ENCODE data around the gene WBP11. TPM values are rescaled to one million over a fixed set of nuclear protein-coding genes. Genes with fewer than 3 reads are reported as not detected.

WBP11 gene
- total and polyA plus RNA-seq, 9 of the 15 experiments (the other 6 are each of a cell fraction or from before 2014, with no cell fraction given): 7.7 to 60.8 (median 24.6) TPM

DNA sequence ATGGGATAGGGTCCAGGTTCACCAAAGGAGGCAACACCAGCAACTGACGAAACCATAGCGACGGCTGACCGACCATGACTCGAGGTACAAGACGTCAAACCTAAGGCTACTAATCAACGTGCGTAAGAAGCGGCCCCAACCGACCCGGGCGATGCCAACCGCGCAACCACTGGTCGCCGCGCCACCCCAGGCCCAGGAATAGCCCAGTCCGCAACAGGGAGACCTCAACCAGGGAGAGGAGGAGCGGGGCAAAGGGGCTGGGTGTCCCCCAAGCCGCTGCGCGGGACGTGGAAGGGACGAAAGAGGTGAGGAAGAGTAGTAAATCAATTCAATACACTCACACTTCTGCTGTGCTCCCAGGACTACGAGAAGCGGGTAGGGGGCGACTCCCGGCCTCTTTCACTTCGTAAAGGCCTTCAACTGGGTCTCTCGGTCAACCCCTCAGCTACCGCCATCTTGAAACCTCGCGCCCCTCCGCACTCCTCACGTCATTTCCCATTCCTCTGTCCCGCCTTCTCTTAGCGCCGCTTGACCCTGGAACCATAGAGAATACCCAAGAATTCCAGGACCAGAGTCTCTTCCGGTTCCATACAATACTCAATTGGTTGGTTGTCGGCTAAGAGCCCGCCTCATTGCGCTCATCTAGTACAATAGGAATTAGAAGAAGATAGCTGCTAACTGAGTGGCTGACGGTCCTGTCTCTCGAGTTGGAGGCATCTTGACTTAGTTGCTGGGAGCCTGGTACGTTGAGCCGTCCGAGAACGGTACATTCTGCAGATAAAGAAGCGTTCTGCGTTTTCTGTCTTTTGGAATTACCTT lies at the start of gene WBP11, which contains the start of gene C12orf60 (continued):
- TF ChIP-seq DMBX1 (CRISPR knock-in tag; IDR thresholded peaks at IDR 0.05; ENCODE audit: borderline replicate concordance) (no peak), ZNF75A (CRISPR knock-in tag; IDR thresholded peaks at IDR 0.05) (no peak), NFXL1 (CRISPR knock-in tag; IDR thresholded peaks at IDR 0.05) (no peak), FOXK1 (CRISPR knock-in tag; IDR thresholded peaks at IDR 0.05; ENCODE audit: borderline replicate concordance) (no peak), ZBTB8A (IDR thresholded peaks at IDR 0.05; ENCODE audit: partially characterized antibody) (no peak), FOXJ2 (tag; IDR thresholded peaks at IDR 0.05) (no peak), PREB (CRISPR knock-in tag; IDR thresholded peaks at IDR 0.05) (no peak), ZNF316 (IDR thresholded peaks at IDR 0.05) (no peak), ETS2 (tag; IDR thresholded peaks at IDR 0.05; ENCODE audit: borderline replicate concordance, poor library complexity, severe bottlenecking) (no peak), BRCA1 (IDR thresholded peaks at IDR 0.05) (no peak), BRCA1 (CRISPR knock-in tag; IDR thresholded peaks at IDR 0.05) (no peak), VEZF1 (CRISPR knock-in tag; IDR thresholded peaks at IDR 0.05) (peak; percentile 47; the same call in 1 of the 2 replicates), TRIM24 (IDR thresholded peaks at IDR 0.05) (no peak)
- TF ChIP-seq, protein P1, sequence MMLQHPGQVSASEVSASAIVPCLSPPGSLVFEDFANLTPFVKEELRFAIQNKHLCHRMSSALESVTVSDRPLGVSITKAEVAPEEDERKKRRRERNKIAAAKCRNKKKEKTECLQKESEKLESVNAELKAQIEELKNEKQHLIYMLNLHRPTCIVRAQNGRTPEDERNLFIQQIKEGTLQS (IDR thresholded peaks at IDR 0.05): no peak
- TF ChIP-seq, protein P1 (CRISPR knock-in tag; conservative IDR thresholded peaks at IDR 0.05): no peak
- TF ChIP-seq, protein P2, sequence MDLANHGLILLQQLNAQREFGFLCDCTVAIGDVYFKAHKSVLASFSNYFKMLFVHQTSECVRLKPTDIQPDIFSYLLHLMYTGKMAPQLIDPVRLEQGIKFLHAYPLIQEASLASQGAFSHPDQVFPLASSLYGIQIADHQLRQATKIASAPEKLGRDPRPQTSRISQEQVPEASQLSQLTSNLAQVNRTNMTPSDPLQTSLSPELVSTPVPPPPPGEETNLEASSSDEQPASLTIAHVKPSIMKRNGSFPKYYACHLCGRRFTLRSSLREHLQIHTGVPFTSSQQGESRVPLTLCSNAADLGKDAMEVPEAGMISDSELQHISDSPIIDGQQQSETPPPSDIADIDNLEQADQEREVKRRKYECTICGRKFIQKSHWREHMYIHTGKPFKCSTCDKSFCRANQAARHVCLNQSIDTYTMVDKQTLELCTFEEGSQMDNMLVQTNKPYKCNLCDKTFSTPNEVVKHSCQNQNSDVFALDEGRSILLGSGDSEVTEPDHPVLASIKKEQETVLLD (IDR thresholded peaks at IDR 0.05): no peak
- TF ChIP-seq, protein P3, sequence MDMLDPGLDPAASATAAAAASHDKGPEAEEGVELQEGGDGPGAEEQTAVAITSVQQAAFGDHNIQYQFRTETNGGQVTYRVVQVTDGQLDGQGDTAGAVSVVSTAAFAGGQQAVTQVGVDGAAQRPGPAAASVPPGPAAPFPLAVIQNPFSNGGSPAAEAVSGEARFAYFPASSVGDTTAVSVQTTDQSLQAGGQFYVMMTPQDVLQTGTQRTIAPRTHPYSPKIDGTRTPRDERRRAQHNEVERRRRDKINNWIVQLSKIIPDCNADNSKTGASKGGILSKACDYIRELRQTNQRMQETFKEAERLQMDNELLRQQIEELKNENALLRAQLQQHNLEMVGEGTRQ (CRISPR knock-in tag; IDR thresholded peaks at IDR 0.05): no peak
- TF ChIP-seq, protein P4, sequence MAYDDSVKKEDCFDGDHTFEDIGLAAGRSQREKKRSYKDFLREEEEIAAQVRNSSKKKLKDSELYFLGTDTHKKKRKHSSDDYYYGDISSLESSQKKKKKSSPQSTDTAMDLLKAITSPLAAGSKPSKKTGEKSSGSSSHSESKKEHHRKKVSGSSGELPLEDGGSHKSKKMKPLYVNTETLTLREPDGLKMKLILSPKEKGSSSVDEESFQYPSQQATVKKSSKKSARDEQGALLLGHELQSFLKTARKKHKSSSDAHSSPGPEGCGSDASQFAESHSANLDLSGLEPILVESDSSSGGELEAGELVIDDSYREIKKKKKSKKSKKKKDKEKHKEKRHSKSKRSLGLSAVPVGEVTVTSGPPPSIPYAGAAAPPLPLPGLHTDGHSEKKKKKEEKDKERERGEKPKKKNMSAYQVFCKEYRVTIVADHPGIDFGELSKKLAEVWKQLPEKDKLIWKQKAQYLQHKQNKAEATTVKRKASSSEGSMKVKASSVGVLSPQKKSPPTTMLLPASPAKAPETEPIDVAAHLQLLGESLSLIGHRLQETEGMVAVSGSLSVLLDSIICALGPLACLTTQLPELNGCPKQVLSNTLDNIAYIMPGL (CRISPR knock-in tag; IDR thresholded peaks at IDR 0.05): no peak
